Suppressor macrophage treated with lipopolysaccharide for 1 hour (primary cell): ENCODE results near the gene MED17.

Source experiments
- DNase-seq, 3 donors: peaks; one replicate each; pipeline ENCODE4 v3.0.0-alpha.2; 2020 to 2022

Gene MED17

GRCh38 chr11:93852242-93852641 is 68.2 kb downstream of the MED17 start:
- no peak for DNase-seq

DNA sequence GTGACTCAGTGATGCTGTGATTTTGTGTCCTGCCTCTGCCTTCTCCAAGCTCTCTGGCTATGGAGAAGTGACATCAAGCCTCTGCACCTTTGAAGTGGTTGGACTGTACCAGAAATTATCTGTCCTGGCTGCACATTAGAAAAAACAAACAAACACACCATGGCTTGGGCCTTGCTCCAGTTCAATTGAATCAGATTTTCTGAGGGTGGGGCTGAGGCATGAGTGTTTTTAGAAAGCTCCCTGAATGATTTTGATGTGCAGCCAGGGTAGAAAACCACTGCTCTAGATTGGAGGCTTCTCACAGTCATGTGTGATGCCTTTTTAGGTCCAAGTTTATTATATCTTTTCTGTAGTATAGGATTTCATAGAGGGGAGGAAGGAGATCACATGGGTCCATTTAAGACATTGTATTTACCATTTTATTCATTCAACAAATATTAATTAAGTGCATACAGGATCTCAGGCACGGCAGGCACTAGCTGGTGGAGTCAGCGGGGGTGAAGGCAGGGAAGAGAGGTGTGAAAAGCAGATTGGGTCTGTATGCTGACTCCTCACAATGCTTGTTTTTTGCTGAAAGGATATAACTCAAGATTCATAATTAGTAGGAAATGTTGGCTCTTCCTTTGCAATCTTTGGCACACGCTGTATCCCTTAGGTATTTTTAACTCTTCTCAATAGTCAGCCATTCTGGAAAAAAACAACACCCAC is 73.5 kb downstream of the MED17 start:
- DNase-seq: no peak

DNA sequence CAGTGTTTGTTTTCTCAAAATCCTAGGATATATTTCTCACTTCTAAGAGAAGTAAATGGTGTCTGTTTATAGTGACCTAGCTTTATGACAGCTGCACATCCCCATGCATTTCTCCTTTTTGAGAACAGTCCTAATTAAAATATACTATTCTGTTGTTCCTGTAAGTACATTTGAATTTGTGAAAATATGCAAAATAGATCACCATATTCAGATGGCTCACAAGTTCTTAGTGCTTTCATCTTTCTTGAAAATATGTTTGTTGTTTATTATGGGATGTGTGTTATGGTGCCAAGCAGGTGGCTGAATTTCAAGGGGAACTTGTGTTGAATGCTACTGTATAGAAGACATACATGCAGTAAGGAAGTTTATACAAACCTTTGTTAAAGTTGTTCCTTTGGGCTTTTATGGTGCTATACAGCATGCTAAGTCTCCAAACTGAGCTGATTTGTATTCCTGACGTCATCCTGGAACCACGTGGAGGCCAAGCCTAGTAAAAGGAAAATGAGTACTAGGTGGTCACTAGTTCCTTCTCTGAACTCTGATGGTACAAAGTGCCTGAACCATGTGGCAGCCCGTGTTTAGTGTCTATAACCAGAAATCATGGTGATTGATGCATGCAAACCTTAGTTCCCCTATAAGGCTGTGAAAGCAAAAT is 74.2 kb downstream of the MED17 start:
- no peak for DNase-seq

DNA sequence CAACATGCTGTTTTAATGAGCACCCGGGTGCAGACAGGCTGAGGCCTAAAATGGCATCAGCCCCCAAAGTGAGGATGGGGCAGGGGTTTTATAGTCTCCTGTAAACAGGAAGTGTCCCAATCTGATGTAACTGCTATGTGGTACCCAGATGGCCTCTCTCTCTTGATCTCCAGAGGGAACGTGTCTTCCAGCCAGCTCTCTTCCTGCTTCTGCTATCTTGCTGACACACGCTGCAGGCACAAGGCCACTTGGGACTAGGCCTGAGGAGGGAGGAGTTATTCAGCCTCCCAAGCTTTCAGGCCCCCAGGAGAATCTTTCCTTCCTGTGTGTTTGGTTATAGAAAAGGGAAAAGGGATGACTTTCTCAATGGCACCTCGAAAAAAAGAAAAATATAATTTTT is 77.7 kb downstream of the MED17 start:
- DNase-seq: no peak
